HUES48 (cell line): ENCODE results near the gene MAP1LC3A.

Experiments
- H3K27ac ChIP-seq: one replicate; pipeline ENCODE4 v1.7.0; 2013; ENCODE audit warnings: low read depth, low read length, inconsistent platforms
- H3K27me3 ChIP-seq: 2 replicates; pipeline ENCODE4 v1.6.1; 2013; ENCODE audit warnings: mild to moderate bottlenecking, low read length; ENCODE audit not compliant: control insufficient read depth, insufficient read depth
- H3K36me3 ChIP-seq: 2 replicates; pipeline ENCODE4 v1.6.1; 2013; ENCODE audit warnings: low read length; ENCODE audit not compliant: control insufficient read depth, insufficient read depth
- H3K4me1 ChIP-seq: 2 replicates; pipeline ENCODE4 v1.6.1; 2013; ENCODE audit warnings: mild to moderate bottlenecking, low read length; ENCODE audit not compliant: control insufficient read depth, insufficient read depth
- H3K4me3 ChIP-seq: 2 replicates; pipeline ENCODE4 v1.5.1; 2013; ENCODE audit warnings: mild to moderate bottlenecking, low read depth, low read length
- H3K9ac ChIP-seq: 2 replicates; pipeline ENCODE4 v1.6.1; 2013; ENCODE audit warnings: mild to moderate bottlenecking, low read depth, low read length, moderate library complexity
- H3K9me3 ChIP-seq: 2 replicates; pipeline ENCODE4 v1.6.1; 2013; ENCODE audit warnings: low read length; ENCODE audit not compliant: control insufficient read depth, insufficient read depth

Gene MAP1LC3A

DNA sequence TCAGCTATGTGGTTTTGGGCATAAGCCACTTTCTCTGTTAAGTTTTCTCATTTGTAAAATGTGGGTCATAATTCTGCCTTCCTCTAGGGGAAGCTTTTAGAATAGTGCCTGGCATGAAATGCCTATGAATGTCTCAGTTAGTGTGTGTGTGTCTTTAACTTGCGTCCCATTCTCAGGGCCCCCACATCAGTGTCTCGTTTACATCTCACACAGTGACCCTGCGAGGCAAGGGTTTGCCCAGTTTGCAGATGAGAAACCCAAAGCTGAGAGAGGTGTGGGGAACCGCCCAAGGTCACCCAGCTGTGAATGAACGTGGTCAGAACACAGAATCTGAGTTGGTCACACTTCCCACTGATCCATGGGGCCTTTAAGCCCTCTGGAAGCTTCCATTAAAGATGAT, 28.2 kb upstream of the MAP1LC3A start:
- no peaks in the 10 kb centered on the region for H3K9me3 ChIP-seq
- no peaks in the 10 kb centered on the region for H3K4me1 ChIP-seq
- peaks cover 76% of the 10 kb centered on the region for H3K36me3 ChIP-seq
- H3K27me3 ChIP-seq, result no peaks in the 10 kb centered on the region
- no peak overlapping the region for H3K9ac ChIP-seq
- no peak overlapping the region for H3K27ac ChIP-seq
- no peak overlapping the region for H3K4me3 ChIP-seq

DNA sequence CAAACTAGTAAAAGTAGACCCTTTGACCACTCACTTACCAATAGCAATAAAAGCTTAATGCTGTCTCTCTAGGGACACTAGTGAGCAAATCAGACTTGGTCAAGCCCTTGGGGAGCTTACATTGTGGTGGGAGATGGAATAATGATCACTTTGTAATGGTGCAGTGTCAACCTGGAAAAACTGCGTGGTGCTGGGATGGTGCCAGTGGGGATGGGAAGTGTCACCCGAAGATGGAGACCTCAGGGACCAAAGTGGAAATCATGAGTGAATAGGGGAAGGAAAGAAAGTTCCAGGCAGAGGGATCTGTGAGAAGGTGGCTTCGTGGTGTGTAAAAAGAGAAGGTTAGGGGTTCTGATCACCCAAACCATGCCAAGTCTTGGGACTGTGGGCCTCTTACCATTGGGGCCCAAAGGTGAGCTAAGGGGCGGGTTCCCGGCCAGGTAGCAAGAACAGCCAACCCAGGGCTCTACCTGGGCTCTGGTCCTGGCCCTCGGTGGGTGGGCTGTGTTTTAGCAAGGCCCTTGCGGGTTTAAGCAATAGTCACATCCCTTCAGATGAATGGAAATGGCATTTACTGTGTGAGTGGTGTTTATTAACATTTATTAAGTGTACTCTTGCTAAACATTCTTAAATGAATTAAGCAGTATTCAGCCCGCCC, 26.8 kb upstream of the MAP1LC3A start:
- H3K9ac ChIP-seq, result no peak overlapping the region
- H3K36me3 ChIP-seq, result peaks cover 80% of the 10 kb centered on the region
- no peaks in the 10 kb centered on the region for H3K4me1 ChIP-seq
- no peak overlapping the region for H3K4me3 ChIP-seq
- H3K9me3 ChIP-seq, result no peaks in the 10 kb centered on the region
- H3K27ac ChIP-seq, result no peak overlapping the region
- H3K27me3 ChIP-seq, result no peaks in the 10 kb centered on the region

DNA sequence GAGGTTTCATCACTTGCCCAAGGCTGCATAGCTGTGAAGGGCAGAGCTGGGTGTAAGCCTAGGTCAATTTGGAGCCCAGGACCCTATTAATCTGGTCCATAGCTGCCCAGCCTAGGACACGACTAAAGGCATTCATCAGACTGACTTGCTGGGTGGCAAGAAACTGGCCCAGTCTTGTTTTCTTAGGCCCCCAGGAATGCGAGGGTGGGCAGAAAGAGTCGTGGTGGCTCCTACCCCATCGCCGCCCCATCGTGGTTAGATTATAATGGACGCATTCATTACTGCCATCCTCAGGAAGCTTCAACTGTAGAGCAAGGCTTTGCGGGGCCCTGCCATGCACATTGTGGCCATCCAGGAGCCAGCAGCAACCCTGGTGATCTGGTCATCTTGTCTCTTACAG, 26.2 kb upstream of the MAP1LC3A start:
- peaks cover 80% of the 10 kb centered on the region for H3K36me3 ChIP-seq
- no peak overlapping the region for H3K27ac ChIP-seq
- H3K4me3 ChIP-seq, result no peak overlapping the region
- H3K4me1 ChIP-seq, result no peaks in the 10 kb centered on the region
- no peaks in the 10 kb centered on the region for H3K27me3 ChIP-seq
- no peaks in the 10 kb centered on the region for H3K9me3 ChIP-seq
- H3K9ac ChIP-seq, result no peak overlapping the region

DNA sequence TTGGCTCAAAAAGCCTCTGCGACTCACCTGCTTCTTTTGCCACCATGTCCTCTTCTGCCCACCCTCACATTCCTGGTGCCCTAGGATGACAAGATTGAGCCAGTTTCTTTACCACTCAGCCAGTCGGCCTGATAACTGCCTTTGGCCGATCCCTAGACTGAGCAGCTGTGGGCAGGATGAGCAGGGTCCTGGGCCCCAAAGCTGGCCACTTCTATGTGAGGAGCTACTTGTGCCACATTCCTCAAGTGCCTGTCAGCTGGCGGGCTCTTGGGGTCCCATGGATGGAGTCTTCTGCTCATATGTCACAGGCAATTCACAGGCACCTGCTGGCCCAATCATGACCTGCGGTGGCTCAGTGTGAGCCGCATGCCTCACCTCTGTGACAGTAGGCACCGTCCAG, 25.8 kb upstream of the MAP1LC3A start:
- H3K27ac ChIP-seq, result no peak overlapping the region
- H3K4me1 ChIP-seq, result no peaks in the 10 kb centered on the region
- H3K36me3 ChIP-seq, result peaks cover 79% of the 10 kb centered on the region
- no peak overlapping the region for H3K9ac ChIP-seq
- H3K9me3 ChIP-seq, result no peaks in the 10 kb centered on the region
- H3K27me3 ChIP-seq, result no peaks in the 10 kb centered on the region
- H3K4me3 ChIP-seq, result no peak overlapping the region

DNA sequence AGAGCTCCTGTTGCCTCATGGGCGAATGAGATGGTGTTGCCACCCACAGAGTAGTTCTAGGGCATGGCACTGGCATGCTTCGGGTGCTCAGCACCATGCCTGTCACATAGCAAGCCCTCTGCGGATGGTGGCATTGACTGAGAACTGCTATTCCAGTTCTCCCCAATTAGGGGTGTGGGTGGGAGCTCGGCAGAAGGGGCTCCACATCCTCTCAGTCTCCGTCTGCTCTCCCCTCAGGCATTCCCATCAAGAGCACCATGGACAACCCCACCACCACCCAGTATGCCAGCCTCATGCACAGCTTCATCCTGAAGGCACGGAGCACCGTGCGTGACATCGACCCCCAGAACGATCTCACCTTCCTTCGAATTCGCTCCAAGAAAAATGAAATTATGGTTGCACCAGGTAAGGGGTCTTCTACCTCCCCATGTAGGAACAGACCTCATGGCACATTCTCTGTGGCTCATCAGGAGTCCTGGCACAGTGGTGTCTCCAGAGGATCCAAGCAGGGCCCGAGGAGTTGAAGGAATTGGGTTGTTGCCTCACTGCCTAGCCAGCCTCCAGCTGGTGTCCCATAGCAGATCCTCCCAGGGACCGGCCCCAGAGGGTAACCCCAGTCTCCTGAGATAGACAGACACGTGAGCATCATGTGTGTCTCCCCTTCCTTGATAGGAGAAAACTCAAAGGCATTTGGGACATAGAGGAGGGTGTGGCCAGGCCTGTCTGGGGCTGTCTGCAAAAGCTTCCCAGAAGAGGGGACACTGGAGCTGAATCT, 23.9 kb upstream of the MAP1LC3A start:
- H3K27me3 ChIP-seq, result no peaks in the 10 kb centered on the region
- H3K27ac ChIP-seq, result no peak overlapping the region
- H3K9me3 ChIP-seq, result no peaks in the 10 kb centered on the region
- peaks cover 77% of the 10 kb centered on the region for H3K36me3 ChIP-seq
- H3K9ac ChIP-seq, result no peak overlapping the region
- no peak overlapping the region for H3K4me3 ChIP-seq
- no peaks in the 10 kb centered on the region for H3K4me1 ChIP-seq

DNA sequence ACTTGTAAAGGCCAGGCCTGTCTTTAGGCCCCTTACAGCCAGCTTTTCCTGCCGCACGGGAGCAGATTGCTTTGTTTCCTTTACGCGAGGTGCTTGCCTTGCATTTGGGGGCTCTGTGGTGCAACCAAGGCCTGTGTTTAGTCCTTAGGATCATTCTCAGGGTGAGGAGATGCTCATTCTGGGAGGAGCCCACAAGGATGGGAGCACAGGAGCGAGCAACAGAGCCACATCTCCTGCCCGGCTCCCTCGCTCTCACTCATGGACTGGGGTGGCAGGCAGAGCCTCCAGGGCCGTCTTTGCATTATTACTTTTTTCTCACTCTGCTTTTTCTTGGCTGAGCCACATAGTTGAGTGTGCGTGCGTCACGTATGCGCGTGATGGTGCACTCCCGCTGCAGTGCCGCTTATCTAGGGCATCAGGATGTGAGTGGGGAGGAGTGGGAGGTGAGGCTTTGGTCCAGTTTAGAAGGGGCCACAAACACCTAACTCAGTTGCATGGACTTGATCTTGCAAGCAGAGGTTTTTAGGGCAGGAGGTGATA, 23.1 kb upstream of the MAP1LC3A start:
- Histone ChIP-seq H3K27ac (no peak overlapping the region), H3K4me3 (no peak overlapping the region), H3K4me1 (no peaks in the 10 kb centered on the region), H3K9ac (no peak overlapping the region), H3K36me3 (peaks cover 76% of the 10 kb centered on the region), H3K27me3 (no peaks in the 10 kb centered on the region), H3K9me3 (no peaks in the 10 kb centered on the region)

DNA sequence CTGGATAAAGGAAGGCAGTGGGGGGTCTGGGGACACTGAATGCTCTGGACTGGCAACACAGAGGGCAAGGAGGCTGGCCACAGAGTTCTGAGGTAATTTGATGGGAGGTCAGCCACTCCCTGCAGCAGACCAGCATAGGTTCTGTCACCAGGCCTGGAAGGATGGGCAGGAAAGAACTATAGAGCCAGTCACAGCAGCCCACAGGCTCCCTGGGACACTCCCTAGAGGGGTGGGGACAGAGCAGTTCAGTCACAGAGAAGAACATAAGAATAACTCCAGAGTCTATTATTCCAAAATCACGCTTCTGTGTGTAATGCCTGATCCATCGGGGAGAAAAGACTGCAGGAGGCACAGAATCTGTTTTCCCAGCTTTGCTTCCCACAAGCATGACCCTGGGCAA, 22.7 kb upstream of the MAP1LC3A start:
- H3K9ac ChIP-seq, result no peak overlapping the region
- H3K4me3 ChIP-seq, result no peak overlapping the region
- H3K27ac ChIP-seq, result no peak overlapping the region
- H3K9me3 ChIP-seq, result no peaks in the 10 kb centered on the region
- no peaks in the 10 kb centered on the region for H3K4me1 ChIP-seq
- H3K27me3 ChIP-seq, result no peaks in the 10 kb centered on the region
- peaks cover 76% of the 10 kb centered on the region for H3K36me3 ChIP-seq

DNA sequence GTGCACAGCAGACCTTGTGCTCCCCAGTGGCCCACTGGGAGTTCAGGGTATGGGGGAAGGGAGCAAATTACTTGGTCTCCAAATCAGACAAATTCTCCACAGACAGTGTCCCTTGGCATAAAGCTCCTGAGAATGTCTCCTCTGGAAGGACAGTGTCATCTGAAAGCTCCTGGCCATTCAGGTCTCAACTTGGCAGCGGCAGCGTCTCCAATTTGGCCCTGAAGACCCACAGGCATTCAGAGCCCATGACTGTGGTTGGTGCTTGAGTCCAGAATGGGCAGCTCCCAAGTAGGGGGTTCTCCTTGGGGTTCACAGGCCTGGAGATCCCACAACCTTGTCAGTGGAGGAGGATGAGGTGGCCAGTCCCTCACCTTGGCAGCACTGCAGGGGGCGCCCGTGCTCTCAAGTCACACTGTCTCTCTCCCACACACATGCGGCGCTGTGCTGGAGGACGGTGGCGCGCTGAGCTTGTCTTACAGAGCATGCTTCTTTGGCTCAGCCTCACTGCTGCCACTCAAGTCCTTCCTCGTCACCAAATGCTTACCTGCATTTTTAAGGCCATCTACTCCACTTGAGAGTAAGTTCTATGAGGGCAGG, 21.6 kb upstream of the MAP1LC3A start:
- Histone ChIP-seq H3K4me3 (no peak overlapping the region), H3K9me3 (no peaks in the 10 kb centered on the region), H3K27me3 (no peaks in the 10 kb centered on the region), H3K36me3 (peaks cover 76% of the 10 kb centered on the region), H3K4me1 (no peaks in the 10 kb centered on the region), H3K27ac (no peak overlapping the region), H3K9ac (no peak overlapping the region)

DNA sequence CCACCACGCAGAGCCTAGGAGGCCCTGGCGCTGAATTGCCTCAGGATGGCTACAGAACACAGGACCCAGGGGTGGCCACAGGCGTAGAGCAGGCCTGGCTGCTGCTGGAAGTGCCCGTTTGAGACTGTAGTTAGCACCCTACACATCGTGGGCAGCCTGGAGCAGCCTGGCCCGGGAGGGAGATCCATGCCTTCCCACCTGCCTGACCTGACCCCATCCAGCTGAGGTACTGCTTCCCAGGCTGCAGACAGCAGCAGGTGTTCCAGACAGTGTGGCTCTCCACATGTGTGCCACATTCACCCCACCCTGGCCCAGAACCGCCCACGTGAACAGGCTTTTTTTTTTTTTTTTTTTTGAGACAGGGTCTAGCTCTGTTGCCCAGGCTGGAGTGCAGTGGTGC, 20.9 kb upstream of the MAP1LC3A start:
- H3K4me3 ChIP-seq, result no peak overlapping the region
- no peaks in the 10 kb centered on the region for H3K27me3 ChIP-seq
- no peak overlapping the region for H3K27ac ChIP-seq
- no peaks in the 10 kb centered on the region for H3K9me3 ChIP-seq
- H3K9ac ChIP-seq, result no peak overlapping the region
- no peaks in the 10 kb centered on the region for H3K4me1 ChIP-seq
- H3K36me3 ChIP-seq, result peaks cover 74% of the 10 kb centered on the region

DNA sequence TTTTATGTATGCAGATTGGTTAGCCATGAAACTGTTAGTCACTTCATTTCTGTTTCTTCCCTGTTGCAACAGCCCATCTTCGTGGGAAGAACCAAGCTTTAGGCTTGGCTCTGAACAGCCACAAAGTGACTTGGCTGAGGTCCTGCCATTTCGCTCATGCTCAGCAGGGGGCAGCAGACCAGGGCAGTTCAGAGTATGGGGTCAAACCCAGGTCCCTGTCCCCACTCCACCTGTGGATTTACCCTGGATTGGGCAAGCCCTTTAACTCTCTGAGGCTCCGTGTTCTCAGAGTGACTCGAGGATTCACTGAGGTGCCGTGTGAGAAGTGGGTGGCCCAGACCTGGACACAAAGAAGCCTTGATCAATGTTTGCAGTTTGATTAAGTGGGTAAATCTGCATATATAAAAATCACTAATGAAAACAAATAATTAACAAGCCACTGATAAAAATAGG, 19.8 kb upstream of the MAP1LC3A start:
- H3K9ac ChIP-seq, result no peak overlapping the region
- no peaks in the 10 kb centered on the region for H3K27me3 ChIP-seq
- H3K9me3 ChIP-seq, result no peaks in the 10 kb centered on the region
- no peaks in the 10 kb centered on the region for H3K4me1 ChIP-seq
- no peak overlapping the region for H3K27ac ChIP-seq
- no peak overlapping the region for H3K4me3 ChIP-seq
- H3K36me3 ChIP-seq, result peaks cover 67% of the 10 kb centered on the region

DNA sequence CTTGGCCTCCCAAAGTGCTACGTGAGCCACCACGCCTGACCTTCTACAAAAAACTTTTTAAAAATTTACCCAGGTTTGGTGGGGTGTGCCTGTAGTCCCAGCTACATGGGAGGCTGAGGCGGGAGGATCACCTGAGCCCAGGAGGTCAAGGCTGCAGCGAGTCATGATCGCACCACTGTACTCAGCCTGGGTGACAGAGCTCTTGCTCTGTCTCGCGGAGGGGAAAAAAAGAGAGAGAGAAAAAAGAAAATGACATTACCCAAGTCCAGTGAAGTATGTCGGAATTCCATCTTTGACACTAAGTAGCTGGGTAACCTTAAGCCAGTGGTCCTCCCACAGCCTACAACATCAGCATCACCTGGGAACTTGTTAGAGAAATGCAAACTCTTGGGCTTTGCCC, 18.8 kb upstream of the MAP1LC3A start:
- peaks cover 8% of the 10 kb centered on the region; the same call in 1 of the 2 replicates for H3K4me1 ChIP-seq
- peaks cover 60% of the 10 kb centered on the region for H3K36me3 ChIP-seq
- no peak overlapping the region for H3K4me3 ChIP-seq
- no peak overlapping the region for H3K9ac ChIP-seq
- no peak overlapping the region for H3K27ac ChIP-seq
- no peaks in the 10 kb centered on the region for H3K27me3 ChIP-seq
- H3K9me3 ChIP-seq, result no peaks in the 10 kb centered on the region
